GM12874 (cell line): Measurements from ENCODE around the gene KLHL22.

Experiments
- TF ChIP-seq, protein P1 (sequence below): IDR thresholded peaks from 2 replicates; pipeline ENCODE4 v1.5.1; 2011; ENCODE audit warnings: low read depth, mild to moderate bottlenecking, control low read depth, low read length, moderate library complexity; ENCODE audit not compliant: insufficient read depth

Gene KLHL22

GRCh38 chr22:20511578-20512229 is 16.1 kb upstream of the KLHL22 start:
- TF ChIP-seq, protein P1, sequence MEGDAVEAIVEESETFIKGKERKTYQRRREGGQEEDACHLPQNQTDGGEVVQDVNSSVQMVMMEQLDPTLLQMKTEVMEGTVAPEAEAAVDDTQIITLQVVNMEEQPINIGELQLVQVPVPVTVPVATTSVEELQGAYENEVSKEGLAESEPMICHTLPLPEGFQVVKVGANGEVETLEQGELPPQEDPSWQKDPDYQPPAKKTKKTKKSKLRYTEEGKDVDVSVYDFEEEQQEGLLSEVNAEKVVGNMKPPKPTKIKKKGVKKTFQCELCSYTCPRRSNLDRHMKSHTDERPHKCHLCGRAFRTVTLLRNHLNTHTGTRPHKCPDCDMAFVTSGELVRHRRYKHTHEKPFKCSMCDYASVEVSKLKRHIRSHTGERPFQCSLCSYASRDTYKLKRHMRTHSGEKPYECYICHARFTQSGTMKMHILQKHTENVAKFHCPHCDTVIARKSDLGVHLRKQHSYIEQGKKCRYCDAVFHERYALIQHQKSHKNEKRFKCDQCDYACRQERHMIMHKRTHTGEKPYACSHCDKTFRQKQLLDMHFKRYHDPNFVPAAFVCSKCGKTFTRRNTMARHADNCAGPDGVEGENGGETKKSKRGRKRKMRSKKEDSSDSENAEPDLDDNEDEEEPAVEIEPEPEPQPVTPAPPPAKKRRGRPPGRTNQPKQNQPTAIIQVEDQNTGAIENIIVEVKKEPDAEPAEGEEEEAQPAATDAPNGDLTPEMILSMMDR = no peak

DNA sequence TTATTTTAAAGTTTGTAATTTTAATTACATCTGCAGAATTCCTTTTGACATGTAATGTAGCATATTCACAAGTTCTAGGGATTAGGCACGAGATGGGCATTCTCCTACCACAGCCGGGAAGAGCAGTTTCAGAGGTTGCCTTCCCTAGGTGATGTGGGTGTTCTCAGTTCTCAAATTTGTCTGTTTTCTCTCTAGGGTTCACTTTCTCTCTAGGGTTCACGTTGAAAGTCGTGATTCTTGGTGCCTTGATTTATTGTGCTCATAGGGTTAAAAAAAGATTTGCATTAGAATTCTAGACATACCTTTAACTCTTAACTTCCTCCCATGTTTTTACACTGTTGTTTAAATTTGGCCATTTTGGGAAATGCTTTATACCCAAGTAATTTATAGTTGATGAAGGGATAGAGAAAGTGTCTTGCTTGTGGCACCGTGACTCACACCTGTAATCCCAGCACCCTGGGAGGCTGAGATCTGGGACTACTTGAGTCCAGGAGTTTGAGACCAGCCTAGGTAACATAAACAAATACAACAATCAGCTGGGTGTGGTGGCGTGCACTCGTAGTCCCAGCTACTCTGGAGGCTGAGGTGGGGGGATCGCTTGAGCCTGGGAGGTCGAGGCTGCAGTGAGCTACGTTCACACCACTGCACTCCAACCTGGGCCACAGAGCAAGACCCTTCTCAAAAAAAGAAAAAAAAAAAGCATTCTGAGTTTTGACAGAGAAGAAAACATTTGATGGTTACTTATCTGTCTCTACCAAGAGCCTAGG is 15.4 kb upstream of the KLHL22 start:
- TF ChIP-seq, protein P1 = no peak

DNA sequence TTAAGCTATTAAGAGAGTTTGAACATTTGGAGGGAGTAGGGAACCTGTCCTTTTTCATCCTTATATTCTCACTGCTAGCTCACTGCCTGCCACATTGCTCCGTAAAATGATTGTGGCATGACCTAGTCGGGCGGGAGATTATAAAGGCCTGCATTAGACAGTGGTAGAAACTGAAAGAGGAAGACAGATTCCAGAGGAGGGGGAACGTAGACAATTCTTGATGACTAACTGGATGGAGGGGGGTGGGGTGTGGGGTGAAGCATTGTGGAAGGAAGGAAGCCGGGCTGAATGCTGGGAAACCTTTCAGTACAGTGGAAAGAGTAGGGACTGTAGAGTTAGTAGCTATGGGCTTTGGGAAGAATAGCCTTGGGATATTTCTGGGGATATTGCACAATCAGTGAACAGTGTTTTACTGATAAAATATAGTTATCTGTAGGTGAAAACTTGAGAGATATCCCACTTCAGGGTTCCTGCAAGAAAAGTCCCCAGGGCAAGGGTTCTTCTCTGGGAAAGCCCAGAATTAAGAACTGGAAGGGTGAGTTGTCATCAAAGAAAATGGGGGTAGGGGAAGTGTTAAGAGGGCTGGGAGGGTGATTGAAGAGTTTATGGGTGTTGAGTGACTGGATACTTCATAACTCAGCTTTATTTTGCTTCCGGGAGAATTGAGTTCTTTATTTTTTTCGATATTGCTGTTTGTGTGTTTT is 13.9 kb upstream of the KLHL22 start:
- TF ChIP-seq, protein P1 = no peak

GRCh38 chr22:20508815-20509271 is 13.2 kb upstream of the KLHL22 start:
- TF ChIP-seq, protein P1 = no peak

- TF ChIP-seq, protein P1 = no peak
Observed at GRCh38 chr22:20507253-20508066, 11.9 kb upstream of the KLHL22 start, which contains the start of gene MED15. Gene MED15, plus strand, starts transcription at chr22:20507610. Its CDS starts 69 bp downstream, at chr22:20507679.

GRCh38 chr22:20506543-20507252 is 11.1 kb upstream of the KLHL22 start:
- TF ChIP-seq, protein P1 = no peak
